GM18867 (cell line): ENCODE data around the gene ESRRG.
"Not testable (repeated sequence)": the region's sequence is repeated elsewhere in the genome, so short reads cannot be mapped to it uniquely, and the experiment has no call there.

Experiments
- ATAC-seq: cut with Tn5 transposase; IDR thresholded peaks from one replicate; pipeline ENCODE4 v1.9.1; 2021; ENCODE audit warnings: mild to moderate bottlenecking, moderate library complexity; ENCODE audit not compliant: unreplicated experiment

ESRRG gene

GRCh38 chr1:216580538-216581057 is 142.6 kb downstream of the ESRRG start:
- ATAC-seq, result no peak

GRCh38 chr1:216576234-216576937 is 146.8 kb downstream of the ESRRG start:
- no peak for ATAC-seq

- ATAC-seq, result peak; percentile 62
Observed at GRCh38 chr1:216566641-216567205, 156.5 kb downstream of the ESRRG start.

GRCh38 chr1:216563087-216563486 is 160.1 kb downstream of the ESRRG start:
- ATAC-seq, result no peak

GRCh38 chr1:216562383-216562782 is 160.8 kb downstream of the ESRRG start:
- ATAC-seq, result peak; percentile 62

- ATAC-seq, result no peak
Observed at GRCh38 chr1:216560527-216560926, 162.7 kb downstream of the ESRRG start.

- no peak for ATAC-seq
Observed at GRCh38 chr1:216559359-216559758, 163.9 kb downstream of the ESRRG start.

GRCh38 chr1:216555653-216556052 is 167.6 kb downstream of the ESRRG start:
- ATAC-seq, result no peak

GRCh38 chr1:216554934-216555333 is 168.3 kb downstream of the ESRRG start:
- ATAC-seq, result peak; percentile 64

GRCh38 chr1:216553766-216554165 is 169.5 kb downstream of the ESRRG start:
- no peak for ATAC-seq

GRCh38 chr1:216553040-216553439 is 170.2 kb downstream of the ESRRG start:
- no peak for ATAC-seq

- no peak for ATAC-seq
Observed at GRCh38 chr1:216549796-216550195, 173.4 kb downstream of the ESRRG start.

GRCh38 chr1:216542741-216543140 is 180.5 kb downstream of the ESRRG start:
- no peak for ATAC-seq

- no peak for ATAC-seq
Observed at GRCh38 chr1:216542263-216542662, 181.0 kb downstream of the ESRRG start.

GRCh38 chr1:216535751-216536150 is 187.5 kb downstream of the ESRRG start:
- ATAC-seq, result no peak

GRCh38 chr1:216535059-216535458 is 188.2 kb downstream of the ESRRG start:
- no peak for ATAC-seq

- ATAC-seq, result no peak
Observed at GRCh38 chr1:216533776-216534175, 189.5 kb downstream of the ESRRG start.

GRCh38 chr1:216532251-216532798 is 190.9 kb downstream of the ESRRG start:
- ATAC-seq, result no peak

- peak; percentile 46 for ATAC-seq
Observed at GRCh38 chr1:216531263-216532239, 191.7 kb downstream of the ESRRG start.

- not testable (repeated sequence) for ATAC-seq
Observed at GRCh38 chr1:216529851-216530250, 193.4 kb downstream of the ESRRG start.

- peak; percentile 94 for ATAC-seq
Observed at GRCh38 chr1:216528816-216529215, 194.4 kb downstream of the ESRRG start.
